ENCODE data around the gene TOGARAM2.

DNA sequence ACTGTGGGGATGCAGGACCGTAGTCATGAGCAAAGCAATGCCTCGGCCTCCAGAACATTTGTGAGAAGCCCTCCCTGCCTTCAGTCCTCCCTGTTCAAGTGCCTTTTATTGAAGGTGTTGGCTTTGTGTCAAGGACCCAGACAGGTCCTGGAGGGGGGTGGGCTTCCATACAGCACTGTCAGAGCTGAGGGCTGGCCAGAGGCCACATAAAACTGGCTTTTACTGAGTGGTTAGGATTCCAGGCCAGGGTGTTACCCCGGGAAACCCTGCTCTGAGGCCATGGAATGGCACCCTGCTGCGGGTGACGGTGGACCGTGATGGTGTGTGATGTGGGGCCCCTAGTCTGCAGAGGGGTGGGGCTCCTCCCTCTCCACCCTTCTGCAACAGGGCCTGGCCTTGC, 41.6 kb downstream of the TOGARAM2 start:
- no peak for TF ChIP-seq CEBPB (IDR thresholded peaks at IDR 0.05)
- TF ChIP-seq EP300 (IDR thresholded peaks at IDR 0.05; ENCODE audit: borderline replicate concordance) = peak; percentile 88
- TF ChIP-seq ZBTB7A (IDR thresholded peaks at IDR 0.05; ENCODE audit: low read depth) = no peak
- no peak for TF ChIP-seq CREB1 (IDR thresholded peaks at IDR 0.05; ENCODE audit: low read depth)
- TF ChIP-seq RAD21 (IDR thresholded peaks at IDR 0.05; ENCODE audit: low read depth) = peak; percentile 11; the same call in 1 of the 2 replicates
- TF ChIP-seq YY1 (IDR thresholded peaks at IDR 0.05; ENCODE audit: low read depth) = no peak; the same call in 1 of the 2 replicates
- no peak for TF ChIP-seq TAF1 (IDR thresholded peaks at IDR 0.05; ENCODE audit: low read depth)
- TF ChIP-seq TCF12 (IDR thresholded peaks at IDR 0.05; ENCODE audit: low read depth) = peak; percentile 91
- TF ChIP-seq, protein P1, sequence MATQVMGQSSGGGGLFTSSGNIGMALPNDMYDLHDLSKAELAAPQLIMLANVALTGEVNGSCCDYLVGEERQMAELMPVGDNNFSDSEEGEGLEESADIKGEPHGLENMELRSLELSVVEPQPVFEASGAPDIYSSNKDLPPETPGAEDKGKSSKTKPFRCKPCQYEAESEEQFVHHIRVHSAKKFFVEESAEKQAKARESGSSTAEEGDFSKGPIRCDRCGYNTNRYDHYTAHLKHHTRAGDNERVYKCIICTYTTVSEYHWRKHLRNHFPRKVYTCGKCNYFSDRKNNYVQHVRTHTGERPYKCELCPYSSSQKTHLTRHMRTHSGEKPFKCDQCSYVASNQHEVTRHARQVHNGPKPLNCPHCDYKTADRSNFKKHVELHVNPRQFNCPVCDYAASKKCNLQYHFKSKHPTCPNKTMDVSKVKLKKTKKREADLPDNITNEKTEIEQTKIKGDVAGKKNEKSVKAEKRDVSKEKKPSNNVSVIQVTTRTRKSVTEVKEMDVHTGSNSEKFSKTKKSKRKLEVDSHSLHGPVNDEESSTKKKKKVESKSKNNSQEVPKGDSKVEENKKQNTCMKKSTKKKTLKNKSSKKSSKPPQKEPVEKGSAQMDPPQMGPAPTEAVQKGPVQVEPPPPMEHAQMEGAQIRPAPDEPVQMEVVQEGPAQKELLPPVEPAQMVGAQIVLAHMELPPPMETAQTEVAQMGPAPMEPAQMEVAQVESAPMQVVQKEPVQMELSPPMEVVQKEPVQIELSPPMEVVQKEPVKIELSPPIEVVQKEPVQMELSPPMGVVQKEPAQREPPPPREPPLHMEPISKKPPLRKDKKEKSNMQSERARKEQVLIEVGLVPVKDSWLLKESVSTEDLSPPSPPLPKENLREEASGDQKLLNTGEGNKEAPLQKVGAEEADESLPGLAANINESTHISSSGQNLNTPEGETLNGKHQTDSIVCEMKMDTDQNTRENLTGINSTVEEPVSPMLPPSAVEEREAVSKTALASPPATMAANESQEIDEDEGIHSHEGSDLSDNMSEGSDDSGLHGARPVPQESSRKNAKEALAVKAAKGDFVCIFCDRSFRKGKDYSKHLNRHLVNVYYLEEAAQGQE (IDR thresholded peaks at IDR 0.05; ENCODE audit: low read depth) = no peak
- TF ChIP-seq FOXM1 (IDR thresholded peaks at IDR 0.05; ENCODE audit: borderline replicate concordance, low read depth) = no peak
- peak; percentile 90 for TF ChIP-seq NFIC (IDR thresholded peaks at IDR 0.05)
